EL (cell line): Measurements from ENCODE around the gene TRIM59.
"Not testable (repeated sequence)": the region's sequence is repeated elsewhere in the genome, so short reads cannot be mapped to it uniquely, and the experiment has no call there.

Experiments
- DNase-seq: peaks from one replicate; pipeline ENCODE4 v3.0.0-alpha.2; 2016

Gene TRIM59

DNA sequence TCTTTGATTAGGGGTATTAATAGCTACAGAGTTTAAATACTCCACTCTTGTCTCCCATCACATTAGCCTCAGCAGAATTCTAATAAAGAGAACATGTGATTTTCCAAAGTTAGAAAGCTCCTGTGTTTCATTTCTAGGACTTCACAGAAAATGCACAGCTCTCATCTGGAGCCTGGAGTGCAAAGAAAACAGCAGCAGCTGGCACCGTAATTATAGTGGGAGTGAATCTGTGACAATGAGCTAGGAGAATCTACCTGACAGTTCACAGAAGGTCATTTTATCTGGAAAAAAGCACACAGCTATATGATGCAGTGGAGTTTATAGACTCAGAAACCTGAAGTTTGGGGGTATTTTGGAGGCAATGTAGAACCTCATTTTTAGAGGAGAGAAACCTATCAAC is 5.4 kb upstream of the TRIM59 start:
- no peak for DNase-seq

DNA sequence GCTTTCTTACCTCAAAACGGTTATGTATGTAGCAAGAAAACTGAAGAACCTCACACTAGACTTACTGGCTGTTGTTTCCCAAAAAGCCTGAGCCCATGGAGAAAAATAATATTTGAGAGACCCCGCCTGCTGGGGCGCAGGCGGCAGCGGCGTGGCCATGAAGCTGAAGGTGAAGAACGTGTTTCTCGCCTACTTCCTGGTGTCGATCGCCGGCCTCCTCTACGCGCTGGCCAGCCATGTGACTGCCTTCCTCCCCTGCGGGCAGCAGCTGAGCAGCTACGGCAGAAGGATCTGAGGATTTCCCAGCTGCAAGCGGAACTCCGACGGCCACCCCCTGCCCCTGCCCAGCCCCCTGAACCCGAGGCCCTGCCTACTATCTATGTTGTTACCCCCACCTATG is 2.7 kb upstream of the TRIM59 start:
- not testable (repeated sequence) for DNase-seq

DNA sequence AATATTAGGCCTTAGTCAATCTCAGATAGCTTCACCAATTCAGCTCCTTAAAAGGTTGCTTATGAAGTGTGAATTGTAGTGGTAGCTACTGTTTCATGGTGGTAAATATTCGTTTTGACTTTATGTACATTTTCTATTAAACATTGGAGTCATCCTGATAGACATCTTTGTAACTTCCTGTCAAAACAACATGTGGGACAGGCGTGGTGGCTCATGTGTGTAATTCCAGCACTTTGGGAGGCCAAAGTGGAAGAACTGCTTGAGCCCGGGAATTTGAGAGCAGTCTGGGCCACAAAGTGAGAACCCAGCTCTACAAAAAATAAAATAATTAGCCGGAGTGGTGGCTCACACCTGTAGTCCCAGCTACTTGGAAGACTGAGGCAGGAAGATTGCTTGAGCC is 2.0 kb upstream of the TRIM59 start:
- DNase-seq, result peak; percentile 51

DNA sequence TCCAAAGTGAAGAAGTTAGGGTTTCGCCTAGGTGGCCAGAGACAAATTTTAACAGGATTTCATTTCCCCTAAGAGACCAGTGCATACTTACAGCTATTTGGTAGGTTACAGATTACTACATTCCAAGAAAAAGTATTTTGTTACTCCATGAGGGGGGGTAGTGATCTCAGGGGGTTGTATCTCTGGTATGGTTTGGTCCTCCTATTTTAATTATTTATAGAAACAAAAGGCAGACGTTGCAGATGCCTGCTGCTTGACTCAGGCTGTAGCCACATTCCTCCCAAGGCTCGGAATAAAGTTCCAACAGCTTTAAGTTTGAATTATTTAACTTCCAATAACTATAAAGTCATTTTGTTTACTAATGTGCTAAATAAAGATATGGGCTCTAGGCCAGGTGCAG is 1.3 kb upstream of the TRIM59 start:
- peak; percentile 86 for DNase-seq

DNA sequence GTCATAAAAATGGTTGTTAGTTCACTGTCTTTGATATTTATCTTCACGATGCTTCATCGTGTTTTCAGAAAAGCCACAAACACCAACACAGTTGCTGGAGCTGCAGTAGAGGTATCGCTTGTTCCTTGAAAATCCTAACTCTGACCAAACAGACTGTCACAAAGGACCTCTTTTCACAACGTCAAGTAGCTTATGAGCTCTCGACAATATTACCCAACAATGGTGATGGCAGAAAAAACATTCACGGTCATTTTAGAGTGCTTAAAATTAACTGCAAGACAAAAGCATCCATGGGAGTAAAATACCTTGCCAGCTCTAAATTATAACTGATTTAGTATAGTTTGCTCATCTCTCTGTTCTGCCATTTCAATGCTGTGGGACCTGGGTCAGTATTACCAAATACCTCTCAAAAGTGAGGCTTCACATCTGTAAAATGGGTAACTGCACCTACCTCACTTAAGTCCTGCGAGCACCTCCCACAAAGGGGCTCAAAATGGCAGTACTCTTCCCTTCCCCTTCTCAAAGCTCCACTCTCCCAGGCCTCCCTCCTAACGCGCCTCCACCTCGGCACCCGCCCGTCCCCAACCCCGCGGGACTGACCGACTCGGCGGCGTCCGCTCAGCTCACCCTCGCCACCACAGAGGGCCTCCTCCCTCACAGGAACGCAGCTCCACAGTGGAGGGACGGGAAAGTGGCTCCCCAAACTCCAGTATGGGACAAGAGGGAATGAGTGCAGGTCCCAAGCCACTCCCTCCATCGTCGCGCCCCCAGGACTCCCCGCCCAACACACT is 546 bp downstream of the TRIM59 start:
- no peak for DNase-seq

DNA sequence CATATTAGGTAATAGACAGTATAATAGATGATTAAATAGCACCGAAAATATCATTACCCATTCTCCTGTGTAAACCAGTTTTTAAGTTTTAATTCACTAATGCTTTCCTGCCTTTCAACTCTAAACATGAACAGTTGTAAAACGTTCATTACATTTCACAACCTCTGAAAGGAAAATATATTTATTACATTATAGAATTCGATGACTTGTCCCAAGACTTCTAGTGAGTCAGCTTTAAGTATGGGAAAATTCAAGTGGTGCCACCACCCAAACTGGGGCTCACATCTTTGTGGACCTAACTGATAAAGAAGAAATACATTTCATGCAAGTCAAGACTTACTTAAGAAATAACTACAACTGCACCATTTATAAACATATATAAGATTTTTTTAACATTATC is 2.0 kb downstream of the TRIM59 start:
- peak; percentile 61 for DNase-seq

DNA sequence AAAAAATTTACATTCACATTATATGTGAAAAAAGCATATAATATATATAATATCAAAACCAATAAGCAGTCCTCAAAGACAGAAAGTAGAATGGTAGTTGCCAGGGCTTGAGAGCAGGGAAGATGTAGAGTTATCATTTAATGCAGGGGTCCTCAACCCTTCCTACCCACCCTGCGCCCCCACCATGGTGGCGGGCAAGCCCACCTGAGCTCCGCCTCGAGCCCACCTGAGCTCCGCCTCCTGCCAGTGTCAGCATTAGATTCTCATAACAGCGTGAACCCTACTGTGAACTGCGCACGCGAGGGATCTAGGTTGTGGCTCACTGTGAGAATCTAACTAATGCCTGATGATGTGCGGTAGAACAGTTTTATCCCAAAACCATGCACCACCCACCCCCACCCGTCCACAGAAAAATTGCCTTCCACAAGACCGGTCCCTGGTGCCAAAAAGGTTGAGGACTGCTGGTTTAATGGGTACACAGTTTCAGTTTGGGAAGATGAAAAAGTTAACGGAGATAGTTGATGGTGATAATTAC is 3.0 kb downstream of the TRIM59 start:
- no peak for DNase-seq

DNA sequence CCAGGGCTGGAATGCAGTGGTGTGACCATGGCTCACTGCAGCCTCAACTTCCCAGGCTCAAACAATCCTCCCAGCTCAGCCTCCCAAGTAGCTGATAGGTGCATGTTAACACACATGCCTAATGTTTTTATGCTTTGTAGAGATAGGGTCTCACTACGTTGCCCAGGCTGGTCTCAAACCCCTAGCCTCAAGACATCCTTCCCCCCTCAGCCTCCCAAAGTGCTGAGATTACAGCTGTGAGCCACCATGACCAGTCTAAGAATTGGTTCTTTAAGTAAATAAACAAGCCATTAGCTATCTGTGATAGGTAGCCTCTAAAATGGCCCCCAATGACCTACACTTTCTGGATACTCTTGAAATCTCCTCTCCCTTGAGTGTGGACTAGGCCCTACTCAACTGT is 3.7 kb downstream of the TRIM59 start:
- DNase-seq, result no peak

DNA sequence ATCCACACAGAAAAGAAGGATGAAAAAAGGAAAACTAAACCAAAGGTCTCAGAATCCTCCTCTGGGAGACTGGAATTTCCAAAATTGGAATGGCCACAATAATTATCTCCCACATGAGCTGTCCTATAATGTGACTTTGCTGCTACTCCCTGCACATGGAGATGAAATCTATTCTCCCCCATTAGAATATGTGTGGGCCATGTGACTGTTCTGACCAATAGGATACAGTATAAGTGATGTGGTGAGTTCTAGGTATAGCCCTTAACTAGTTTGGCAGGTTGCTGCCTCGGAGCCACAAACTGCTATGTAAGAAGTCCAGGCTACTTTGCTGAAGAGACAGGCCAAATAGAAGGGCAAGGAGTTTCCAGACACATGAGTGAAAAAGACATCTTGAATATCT is 5.2 kb downstream of the TRIM59 start:
- no peak for DNase-seq

DNA sequence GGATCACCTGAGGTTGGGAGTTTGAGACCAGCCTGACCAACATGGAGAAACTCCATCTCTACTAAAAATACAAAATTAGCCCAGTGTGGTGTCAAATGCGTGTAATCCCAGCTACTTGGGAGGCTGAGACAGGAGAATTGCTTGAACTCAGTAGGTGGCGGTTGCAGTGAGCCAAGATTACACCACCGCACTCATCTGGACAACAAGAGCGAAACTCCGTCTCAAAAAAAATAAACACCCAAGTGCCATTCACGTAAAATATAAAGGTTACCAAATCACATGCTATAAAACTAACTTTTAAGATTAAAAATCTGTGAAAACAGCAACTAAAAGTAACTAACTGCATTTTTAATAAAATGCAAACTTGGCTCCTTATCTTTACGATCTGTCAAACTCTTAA is 8.9 kb downstream of the TRIM59 start:
- DNase-seq, result no peak

DNA sequence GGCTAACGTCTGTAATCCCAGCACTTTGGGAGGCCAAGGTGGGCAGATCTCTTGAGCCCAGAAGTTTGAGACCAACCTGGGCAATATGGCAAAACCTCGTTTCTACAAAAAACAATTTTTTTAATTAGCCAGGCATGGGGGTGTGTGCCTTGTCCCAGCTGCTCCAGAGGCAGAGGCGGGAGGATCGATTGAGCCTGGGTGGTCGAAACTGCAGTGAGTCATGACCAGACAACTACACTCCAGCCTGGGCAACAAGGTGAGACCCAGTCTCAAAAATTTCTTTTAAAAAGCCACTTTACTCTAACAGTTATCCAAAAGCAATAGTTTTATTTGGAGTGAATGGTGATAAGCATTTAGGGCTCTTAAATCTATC is 12.5 kb downstream of the TRIM59 start:
- no peak for DNase-seq

DNA sequence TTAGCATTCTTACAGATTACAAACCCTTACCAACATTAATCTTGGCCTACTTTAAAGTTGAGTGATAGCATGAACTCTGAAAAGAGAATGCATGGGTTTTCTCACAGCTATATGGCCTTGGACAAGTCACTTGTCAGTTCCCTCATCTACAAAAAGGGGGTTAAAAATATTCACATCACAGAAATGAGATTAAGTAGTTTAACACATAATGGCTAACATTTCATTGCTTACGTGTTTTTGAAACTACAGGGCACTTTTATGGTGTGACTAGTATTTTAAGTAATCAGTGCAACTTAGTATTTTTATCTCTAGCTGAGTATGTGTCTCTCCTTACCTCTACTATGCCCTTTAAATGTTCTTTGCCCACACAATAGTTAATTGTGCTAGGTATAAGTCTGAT is 13.8 kb downstream of the TRIM59 start:
- DNase-seq, result no peak

DNA sequence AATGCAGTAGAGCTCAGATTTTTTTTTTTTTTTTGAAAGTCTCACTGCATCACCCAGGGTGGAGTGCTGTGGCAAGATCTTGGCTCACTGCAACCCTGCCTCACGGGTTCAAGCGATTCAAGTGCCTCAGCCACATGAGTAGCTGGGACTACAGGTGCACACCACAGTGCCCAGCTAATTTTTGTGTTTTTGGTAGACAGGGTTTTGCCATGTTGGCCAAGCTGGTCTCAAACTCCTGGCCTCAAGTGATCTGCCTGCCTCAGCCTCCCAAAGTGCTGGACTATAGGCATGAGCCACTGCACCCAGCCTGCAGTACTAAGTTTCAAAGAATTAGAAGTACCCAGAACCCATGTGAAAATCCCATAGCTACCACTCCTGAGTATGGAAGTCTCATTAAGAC is 14.5 kb downstream of the TRIM59 start:
- no peak for DNase-seq

DNA sequence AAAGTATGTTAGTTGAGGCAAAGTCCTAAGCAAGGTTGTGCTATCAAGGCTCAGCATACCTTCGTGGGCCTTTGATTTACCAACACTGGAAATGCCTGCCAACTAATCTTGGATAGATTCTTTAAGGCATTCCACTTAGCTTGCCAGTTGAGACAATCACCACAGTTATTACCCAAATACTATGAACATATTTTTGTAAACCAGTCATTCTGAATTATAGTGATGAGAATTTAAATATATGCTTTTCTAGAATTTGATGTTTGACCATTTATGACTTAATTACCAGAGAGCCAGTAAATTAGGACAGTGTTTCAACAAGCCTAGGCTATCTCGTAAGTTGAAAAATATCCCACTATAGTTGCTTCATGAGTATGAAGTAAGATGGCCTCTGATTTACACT is 15.5 kb downstream of the TRIM59 start:
- peak; percentile 53 for DNase-seq

DNA sequence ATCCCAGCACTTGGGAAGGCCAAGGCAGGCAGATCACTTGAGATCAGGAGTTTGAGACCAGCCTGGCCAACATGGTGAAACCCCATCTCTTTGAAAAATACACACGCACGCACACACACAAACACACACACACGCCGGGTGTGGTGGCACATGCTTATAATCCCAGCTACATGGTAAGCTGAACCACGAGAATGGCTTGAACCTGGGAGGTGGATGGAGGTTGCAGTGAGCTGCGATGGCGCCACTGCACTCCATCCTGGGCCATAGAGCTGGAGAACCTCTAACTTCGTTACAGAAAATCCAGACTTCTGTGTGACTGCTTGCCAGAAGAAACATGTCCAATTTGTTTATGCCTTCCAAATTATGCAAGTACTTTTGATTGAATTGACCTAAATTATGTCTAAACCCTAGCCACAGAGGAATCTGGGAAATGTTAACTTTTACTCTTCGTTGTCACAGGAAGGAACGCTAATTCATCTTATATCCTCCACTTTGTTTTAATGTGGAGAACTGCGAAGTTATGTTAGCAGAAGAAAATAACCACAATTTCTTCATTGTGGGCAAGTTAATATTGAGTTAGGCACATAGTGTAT is 21.7 kb downstream of the TRIM59 start:
- no peak for DNase-seq

DNA sequence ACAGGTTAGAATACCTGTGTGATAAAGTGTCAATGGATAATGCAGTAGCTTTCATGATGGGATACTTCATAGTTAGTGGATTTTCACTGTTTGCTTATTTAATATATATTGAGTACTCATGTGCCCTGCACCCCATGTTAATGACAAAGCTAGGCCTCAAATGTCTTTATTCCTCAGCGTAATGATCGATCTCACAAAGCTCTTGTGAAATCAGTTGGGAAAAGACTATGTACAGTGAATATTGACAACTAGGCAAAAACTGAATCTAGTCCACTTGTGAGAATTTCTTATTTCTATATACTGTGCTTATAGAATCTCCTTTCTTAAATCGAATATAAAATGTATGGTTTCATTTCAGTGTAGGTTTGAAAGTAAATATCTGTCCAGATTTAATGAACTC is 32.3 kb downstream of the TRIM59 start:
- no peak for DNase-seq

DNA sequence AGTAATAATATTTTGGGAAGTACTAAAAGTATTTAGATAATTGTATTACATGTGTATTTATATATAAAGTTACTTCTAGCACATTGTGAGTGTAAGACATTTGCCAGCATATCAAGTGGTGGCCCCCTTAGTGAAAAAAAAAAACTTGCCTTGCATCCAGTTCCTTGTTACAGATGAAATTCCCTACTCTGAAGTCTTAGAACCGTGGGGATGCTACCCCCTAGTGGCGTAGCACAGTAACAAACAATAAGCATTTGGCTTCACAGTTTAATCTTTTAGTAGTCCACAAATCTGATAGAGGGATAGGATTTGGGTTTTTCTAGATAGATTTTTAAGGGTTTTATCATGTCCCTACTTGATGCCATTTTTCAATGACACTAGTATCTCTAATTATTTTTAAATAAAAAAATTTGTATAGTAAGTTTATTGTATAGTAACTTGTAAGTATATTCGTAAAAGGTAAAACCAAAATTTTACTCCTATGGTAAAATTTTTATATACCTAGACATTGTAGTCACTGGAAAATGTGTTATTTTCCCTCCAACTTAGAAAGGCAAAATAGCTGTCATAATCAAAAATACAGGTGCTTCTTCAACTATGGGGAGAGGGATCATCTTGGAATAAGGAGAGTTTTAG is 35.9 kb downstream of the TRIM59 start:
- DNase-seq, result peak; percentile 80

DNA sequence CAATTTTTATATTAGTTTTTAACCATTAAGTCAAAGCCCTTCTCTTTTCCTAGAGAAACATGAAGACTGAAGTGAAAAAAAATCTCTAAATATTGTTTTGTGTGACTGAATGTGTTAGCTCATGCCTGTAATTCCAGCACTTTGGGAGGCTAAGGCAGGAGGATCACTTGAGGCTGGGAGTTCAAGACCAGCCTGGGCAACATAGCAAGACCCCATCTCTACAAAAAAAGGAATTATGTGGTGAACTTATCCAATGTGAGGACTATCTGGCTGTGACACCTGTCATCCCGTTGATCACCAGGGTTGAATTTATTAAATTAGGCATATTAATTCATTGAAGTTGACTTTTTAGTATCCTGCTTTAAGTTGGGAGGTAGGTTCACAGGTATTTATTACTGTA is 37.1 kb downstream of the TRIM59 start:
- DNase-seq, result no peak

DNA sequence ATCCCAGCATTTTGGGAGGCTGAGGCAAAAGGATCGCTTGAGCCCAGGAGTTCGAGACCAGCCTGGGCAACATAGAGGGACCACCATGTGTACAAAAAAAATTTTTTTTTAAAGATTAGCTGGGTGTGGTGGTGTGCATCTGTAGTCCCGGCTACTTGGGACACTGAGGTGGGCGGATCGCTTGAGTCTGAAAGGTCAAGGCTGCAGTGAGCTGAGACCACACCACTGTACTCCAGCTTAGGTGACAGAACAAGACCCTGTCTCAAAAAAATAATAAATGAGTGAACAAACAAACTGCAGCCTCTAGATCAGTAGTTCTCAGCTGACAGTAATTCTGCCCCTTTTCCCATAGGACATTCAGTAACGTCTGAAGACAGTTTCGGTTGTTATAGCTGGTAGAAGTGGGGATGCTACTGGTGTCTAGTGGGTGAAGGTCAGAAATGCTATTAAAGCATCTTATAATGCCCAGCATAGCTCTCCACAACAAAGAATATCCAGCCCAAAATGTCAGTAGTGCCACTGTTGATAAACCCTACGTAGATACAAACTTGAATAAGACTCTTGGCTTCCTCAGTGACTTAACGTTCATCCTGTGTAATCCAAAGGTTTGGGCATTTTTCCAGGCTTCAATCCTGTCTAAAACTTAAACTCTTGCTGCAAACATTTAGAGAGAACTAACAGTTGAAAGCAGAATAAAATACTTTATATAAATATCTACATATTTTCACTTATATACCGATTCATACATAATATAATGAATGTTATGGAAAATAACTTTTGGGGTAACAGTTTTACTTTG is 39.6 kb downstream of the TRIM59 start:
- no peak for DNase-seq

DNA sequence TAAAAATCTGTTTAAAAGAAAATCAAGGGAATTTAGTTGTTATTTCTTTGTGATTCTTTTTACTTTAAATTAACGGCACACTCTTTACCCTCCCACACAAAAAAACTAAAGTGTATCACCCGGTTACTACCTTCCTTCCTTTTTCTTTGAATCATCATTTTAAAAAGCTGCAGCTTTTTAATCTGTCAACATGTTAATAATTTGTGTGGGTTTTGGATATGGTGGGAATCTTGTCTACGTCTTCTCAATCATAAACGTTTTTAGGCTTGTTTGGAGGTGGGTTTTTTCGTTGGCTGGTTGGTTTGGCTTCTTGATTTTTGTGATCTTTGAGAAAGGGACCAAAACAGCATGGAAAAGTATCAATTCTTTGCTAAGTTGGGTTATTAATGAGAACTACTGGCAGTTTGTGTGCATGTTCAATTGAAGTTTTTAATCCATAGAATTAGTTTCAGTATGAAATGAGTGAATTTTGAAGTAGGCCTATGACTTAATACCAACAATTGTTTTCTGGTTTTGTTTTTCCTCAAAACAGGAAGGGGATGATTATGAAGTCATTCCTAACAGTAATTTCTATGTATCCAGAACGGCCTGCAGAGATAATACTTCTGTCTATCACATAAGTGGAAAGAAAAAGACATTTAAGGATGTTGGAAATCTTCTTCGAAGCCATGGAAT is 45.7 kb downstream of the TRIM59 start:
- no peak for DNase-seq

DNA sequence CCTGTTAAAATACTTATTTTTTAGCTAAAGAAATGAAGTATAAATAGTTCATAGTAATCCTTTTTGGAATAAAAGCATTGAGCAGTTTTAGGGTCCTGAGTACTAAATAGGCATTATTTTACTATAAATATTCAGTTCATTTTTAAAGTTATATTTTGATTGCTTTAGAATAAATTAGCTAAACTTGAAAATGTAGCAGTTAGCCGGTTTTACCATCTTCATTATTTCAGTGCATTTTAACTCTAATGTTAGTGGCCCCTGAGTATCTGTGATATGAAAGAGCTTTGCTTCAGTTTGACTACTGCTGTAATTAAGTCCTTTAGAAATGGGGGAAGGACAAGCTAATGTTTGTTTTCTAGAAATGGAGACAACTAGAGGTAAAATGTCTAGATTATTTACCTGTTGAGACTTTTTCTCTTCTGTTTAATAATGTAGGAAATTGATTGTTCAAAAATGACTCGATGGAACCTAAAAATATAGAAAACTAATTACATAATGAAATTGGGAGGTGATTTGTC is 46.5 kb downstream of the TRIM59 start:
- DNase-seq, result no peak

DNA sequence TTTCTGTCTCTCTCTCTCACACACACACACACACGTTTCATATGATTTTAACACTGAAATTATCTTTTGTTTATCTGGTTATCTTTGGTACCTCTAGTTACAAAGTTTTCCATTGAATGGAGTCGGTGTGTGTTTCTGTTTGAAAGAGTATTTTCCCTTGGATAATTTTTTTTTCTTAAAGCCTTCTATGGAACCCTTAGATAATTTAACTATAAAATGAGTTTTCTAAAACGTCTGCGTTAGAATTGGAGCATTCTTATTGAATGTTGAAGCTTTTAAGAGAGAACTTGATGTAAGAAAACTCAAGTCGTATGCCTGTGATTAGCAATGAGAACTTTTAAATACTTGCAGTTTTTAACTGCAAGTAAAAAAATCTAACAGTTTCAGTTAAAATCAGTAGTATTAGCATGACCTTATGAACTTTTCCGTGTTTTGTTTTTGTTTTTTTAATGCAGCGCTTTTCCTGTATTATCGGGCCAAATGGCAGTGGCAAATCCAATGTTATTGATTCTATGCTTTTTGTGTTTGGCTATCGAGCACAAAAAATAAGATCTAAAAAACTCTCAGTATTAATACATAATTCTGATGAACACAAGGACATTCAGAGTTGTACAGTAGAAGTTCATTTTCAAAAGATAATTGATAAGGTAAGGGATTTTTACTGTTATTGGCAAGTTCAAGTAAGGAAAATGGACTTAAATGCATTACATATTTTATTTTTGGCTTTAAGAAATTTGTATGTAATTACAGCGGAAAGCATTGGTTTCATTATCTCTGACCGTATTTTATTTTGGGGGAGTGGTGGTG is 47.2 kb downstream of the TRIM59 start:
- DNase-seq, result no peak
